Thoracic aorta (tissue), 2 donors: Measurements from ENCODE around the gene RAMP1. TPM values are rescaled to one million over a fixed set of nuclear protein-coding genes. Genes with fewer than 3 reads are reported as not detected.

Source experiments
- ATAC-seq: fragments of 150-250 bp; one replicate; pipeline ENCODE4 v1.8.0; 2017; ENCODE audit warnings: low read depth; ENCODE audit not compliant: insufficient number of reproducible peaks, low FRiP score
- DNase-seq: peaks from one replicate; pipeline ENCODE4 v3.0.0-alpha.2; 2020; ENCODE audit warnings: low spot score
- H3K27ac ChIP-seq, 2 donors: fragments of 200-600 bp; sonication (generic); 1 replicate in 1 of 2; 2 replicates in 1 of 2; pipeline ENCODE4 v1.5.1; 2016; ENCODE audit warnings: mild to moderate bottlenecking in 2 of 2, moderate library complexity in 2 of 2
- H3K27me3 ChIP-seq: fragments of 200-600 bp; sonication (generic); replicated peaks from 2 replicates; pipeline ENCODE4 v1.6.0; 2016; ENCODE audit warnings: mild to moderate bottlenecking; ENCODE audit not compliant: insufficient read depth
- H3K36me3 ChIP-seq: fragments of 200-600 bp; sonication (generic); one replicate; pipeline ENCODE4 v1.5.1; 2016
- H3K4me1 ChIP-seq, 2 donors: fragments of 200-600 bp; sonication (generic); 1 replicate in 1 of 2; 2 replicates in 1 of 2; pipeline versions ENCODE4 v1.5.1 to v1.6.0; 2016; ENCODE audit warnings: low read depth in 2 of 2, mild to moderate bottlenecking in 1 of 2; ENCODE audit not compliant: control insufficient read depth in 1 of 2
- H3K4me3 ChIP-seq: fragments of 200-600 bp; sonication (generic); 2 replicates; pipeline ENCODE4 v1.5.1; 2016; ENCODE audit warnings: mild to moderate bottlenecking
- H3K9me3 ChIP-seq: fragments of 200-600 bp; sonication (generic); 2 replicates; pipeline ENCODE4 v1.5.1; 2016
- total RNA-seq, 2 donors: library from RNA; depleted of rRNA; stranded (reverse); fragments of >200 nt; gene quantifications; one replicate each; pipeline versions ENCODE4 v1.1.0 to v1.2.3, GENCODE V29; 2016
- TF ChIP-seq, protein P1 (sequence below): fragments of 200-600 bp; sonication (generic); IDR thresholded peaks from one replicate; pipeline ENCODE4 v1.5.1; 2019; ENCODE audit warnings: antibody characterized with exemption

RAMP1 gene
- total RNA-seq, 2 donors from 2014 or later = 246 to 525 TPM

- Histone ChIP-seq H3K27ac (peak overlapping the region; percentile 38 to 56), H3K4me1 (peaks cover 0 to 32% of the 10 kb centered on the region in 2 donors), H3K27me3 (no peaks in the 10 kb centered on the region), H3K36me3 (peaks cover 9% of the 10 kb centered on the region), H3K4me3 (no peak overlapping the region), H3K9me3 (no peaks in the 10 kb centered on the region)
- ATAC-seq = no peak
- TF ChIP-seq, protein P1, sequence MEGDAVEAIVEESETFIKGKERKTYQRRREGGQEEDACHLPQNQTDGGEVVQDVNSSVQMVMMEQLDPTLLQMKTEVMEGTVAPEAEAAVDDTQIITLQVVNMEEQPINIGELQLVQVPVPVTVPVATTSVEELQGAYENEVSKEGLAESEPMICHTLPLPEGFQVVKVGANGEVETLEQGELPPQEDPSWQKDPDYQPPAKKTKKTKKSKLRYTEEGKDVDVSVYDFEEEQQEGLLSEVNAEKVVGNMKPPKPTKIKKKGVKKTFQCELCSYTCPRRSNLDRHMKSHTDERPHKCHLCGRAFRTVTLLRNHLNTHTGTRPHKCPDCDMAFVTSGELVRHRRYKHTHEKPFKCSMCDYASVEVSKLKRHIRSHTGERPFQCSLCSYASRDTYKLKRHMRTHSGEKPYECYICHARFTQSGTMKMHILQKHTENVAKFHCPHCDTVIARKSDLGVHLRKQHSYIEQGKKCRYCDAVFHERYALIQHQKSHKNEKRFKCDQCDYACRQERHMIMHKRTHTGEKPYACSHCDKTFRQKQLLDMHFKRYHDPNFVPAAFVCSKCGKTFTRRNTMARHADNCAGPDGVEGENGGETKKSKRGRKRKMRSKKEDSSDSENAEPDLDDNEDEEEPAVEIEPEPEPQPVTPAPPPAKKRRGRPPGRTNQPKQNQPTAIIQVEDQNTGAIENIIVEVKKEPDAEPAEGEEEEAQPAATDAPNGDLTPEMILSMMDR = no peak
- DNase-seq = no peak
Measured at GRCh38 chr2:237912271-237913192, 53.1 kb downstream of the RAMP1 start.

DNA sequence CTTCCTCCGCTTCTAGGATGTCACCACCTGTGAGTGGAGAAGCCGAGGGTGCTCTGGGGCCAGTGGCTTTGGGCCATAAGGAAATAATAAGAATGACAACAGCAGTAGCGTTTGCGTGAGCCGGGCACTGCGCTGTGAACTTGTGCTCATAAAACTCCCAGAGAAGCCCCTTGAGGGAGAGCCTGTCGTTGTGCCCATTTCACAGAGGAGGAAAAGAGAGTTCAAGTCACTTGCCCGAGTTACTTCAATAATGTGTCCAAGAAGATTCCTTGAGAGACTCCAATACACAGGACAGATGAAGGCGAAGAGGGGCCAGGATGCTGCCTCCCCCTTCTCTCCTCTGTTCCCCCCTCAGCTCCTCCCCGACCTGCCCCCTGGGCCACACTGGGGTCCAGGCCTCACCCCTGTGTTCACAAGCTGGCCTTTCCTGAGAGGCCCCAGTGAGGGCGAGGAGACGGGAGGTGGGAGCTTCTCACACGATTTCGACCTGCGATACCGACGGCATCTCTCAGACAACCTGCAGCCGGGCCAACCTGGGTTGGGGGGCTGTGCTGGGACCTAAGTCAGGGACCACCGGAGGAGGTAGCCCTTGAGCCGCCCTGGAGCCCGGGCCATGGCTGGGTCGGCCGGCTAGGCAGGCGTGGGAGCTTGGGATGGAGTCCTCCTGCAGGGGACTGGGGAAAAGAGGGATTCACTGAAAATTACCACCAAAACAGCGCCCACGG, 53.9 kb downstream of the RAMP1 start:
- H3K27me3 ChIP-seq = no peaks in the 10 kb centered on the region
- no peaks in the 10 kb centered on the region for H3K9me3 ChIP-seq
- H3K4me3 ChIP-seq = no peak overlapping the region
- peaks cover 9% of the 10 kb centered on the region for H3K36me3 ChIP-seq
- H3K27ac ChIP-seq = peak overlapping the region; percentile 38 to 56
- no peak for ATAC-seq
- peaks cover 0 to 29% of the 10 kb centered on the region in 2 donors for H3K4me1 ChIP-seq
- no peak for DNase-seq
- TF ChIP-seq, protein P1 = no peak

GRCh38 chr2:237915576-237915975, 56.2 kb downstream of the RAMP1 start:
- TF ChIP-seq, protein P1 = no peak
- Histone ChIP-seq H3K4me1 (peaks cover 9 to 35% of the 10 kb centered on the region in 2 donors), H3K36me3 (peaks cover 9% of the 10 kb centered on the region), H3K27me3 (no peaks in the 10 kb centered on the region), H3K4me3 (no peak overlapping the region), H3K9me3 (no peaks in the 10 kb centered on the region), H3K27ac (no peak overlapping the region)
- DNase-seq (no peak), ATAC-seq (no peak)

GRCh38 chr2:237916296-237916695, 56.9 kb downstream of the RAMP1 start:
- TF ChIP-seq, protein P1 = no peak
- Histone ChIP-seq H3K27ac (no peak overlapping the region), H3K4me1 (peaks cover 9 to 31% of the 10 kb centered on the region in 2 donors), H3K4me3 (no peak overlapping the region), H3K9me3 (no peaks in the 10 kb centered on the region), H3K27me3 (no peaks in the 10 kb centered on the region), H3K36me3 (peaks cover 9% of the 10 kb centered on the region)
- DNase-seq = no peak
- ATAC-seq = no peak
